Measurements from ENCODE around the gene KDM6B.
"Not testable (repeated sequence)": the region's sequence is repeated elsewhere in the genome, so short reads cannot be mapped to it uniquely, and the experiment has no call there.

Gene KDM6B, protein sequence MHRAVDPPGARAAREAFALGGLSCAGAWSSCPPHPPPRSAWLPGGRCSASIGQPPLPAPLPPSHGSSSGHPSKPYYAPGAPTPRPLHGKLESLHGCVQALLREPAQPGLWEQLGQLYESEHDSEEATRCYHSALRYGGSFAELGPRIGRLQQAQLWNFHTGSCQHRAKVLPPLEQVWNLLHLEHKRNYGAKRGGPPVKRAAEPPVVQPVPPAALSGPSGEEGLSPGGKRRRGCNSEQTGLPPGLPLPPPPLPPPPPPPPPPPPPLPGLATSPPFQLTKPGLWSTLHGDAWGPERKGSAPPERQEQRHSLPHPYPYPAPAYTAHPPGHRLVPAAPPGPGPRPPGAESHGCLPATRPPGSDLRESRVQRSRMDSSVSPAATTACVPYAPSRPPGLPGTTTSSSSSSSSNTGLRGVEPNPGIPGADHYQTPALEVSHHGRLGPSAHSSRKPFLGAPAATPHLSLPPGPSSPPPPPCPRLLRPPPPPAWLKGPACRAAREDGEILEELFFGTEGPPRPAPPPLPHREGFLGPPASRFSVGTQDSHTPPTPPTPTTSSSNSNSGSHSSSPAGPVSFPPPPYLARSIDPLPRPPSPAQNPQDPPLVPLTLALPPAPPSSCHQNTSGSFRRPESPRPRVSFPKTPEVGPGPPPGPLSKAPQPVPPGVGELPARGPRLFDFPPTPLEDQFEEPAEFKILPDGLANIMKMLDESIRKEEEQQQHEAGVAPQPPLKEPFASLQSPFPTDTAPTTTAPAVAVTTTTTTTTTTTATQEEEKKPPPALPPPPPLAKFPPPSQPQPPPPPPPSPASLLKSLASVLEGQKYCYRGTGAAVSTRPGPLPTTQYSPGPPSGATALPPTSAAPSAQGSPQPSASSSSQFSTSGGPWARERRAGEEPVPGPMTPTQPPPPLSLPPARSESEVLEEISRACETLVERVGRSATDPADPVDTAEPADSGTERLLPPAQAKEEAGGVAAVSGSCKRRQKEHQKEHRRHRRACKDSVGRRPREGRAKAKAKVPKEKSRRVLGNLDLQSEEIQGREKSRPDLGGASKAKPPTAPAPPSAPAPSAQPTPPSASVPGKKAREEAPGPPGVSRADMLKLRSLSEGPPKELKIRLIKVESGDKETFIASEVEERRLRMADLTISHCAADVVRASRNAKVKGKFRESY (N-terminal part only)

GRCh38 chr17:7833795-7834541 is at the start of gene KDM6B:
Gene KDM6B, plus strand, starts transcription at chr17:7834217. Its CDS starts 11,338 bp downstream, at chr17:7845555.
- Mint-ChIP-seq H3K9me3 (no peaks in the 10 kb centered on the region), H3K4me3 (peak within 1 kb of the TSS; percentile 89), H3K4me1 (peaks cover 37% of the 10 kb centered on the region), H3K27ac (peak within 1 kb of the TSS; percentile 90), H3K27me3 (peaks cover 2% of the 10 kb centered on the region), H3K36me3 (ENCODE audit: low read depth) (no peaks in the 10 kb centered on the region)
- peak; percentile 56 for ATAC-seq
- peak; percentile 87 for DNase-seq

DNA sequence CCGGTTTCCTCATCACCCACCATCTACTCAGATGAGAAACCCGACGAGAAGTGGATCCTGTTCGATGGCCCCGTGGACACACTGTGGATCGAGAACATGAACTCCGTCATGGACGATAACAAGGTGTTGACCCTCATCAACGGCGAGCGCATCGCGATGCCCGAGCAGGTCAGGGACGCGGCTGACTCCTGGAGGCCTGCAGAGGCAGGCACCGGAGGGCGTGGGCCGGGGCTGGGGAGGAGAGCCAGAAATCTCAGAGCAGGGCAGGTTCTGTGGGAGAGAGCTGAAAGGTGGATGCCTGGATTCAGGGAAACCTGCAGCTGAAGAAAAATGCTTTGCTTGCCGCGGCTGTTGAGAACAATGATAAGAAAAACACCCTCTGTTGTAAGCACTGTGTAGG is 47.2 kb upstream of the KDM6B start:
- Mint-ChIP-seq H3K4me1 (no peaks in the 10 kb centered on the region), H3K9me3 (no peaks in the 10 kb centered on the region), H3K27ac (no peak overlapping the region), H3K36me3 (ENCODE audit: low read depth) (no peaks in the 10 kb centered on the region), H3K27me3 (peaks cover 6% of the 10 kb centered on the region), H3K4me3 (no peak overlapping the region)
- DNase-seq (no peak), ATAC-seq (no peak)

GRCh38 chr17:7789131-7789530 is 44.9 kb upstream of the KDM6B start:
- no peaks in the 10 kb centered on the region for H3K4me1 Mint-ChIP-seq
- H3K4me3 Mint-ChIP-seq = no peak overlapping the region
- no peak for DNase-seq
- no peaks in the 10 kb centered on the region for H3K9me3 Mint-ChIP-seq
- H3K36me3 Mint-ChIP-seq (ENCODE audit: low read depth) = no peaks in the 10 kb centered on the region
- H3K27ac Mint-ChIP-seq = no peak overlapping the region
- ATAC-seq = no peak
- H3K27me3 Mint-ChIP-seq = no peaks in the 10 kb centered on the region

DNA sequence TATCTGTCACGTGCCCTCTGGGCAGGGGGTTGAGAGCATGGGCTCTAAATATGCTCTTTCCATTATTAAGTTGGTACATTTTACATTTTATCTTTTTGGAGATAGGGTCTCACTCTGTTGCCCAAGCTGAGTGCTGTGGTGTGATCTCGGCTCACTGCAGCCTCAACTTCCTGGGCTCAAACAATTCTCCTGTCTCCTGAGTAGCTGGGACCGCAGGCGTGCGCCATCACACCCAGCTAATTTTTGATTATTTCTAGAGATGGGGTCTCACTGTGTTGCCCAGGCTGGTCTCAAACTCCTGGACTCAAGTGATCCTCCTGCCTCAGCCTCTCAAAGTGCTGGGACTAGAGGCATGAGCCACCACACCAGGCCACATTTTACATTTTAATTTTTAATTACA is 43.9 kb upstream of the KDM6B start:
- Mint-ChIP-seq H3K36me3 (ENCODE audit: low read depth) (no peaks in the 10 kb centered on the region), H3K9me3 (no peaks in the 10 kb centered on the region), H3K27me3 (no peaks in the 10 kb centered on the region), H3K4me3 (no peak overlapping the region), H3K4me1 (no peaks in the 10 kb centered on the region), H3K27ac (no peak overlapping the region)
- ATAC-seq (no peak), DNase-seq (no peak)

GRCh38 chr17:7792611-7793010 is 41.4 kb upstream of the KDM6B start:
- no peaks in the 10 kb centered on the region for H3K36me3 Mint-ChIP-seq (ENCODE audit: low read depth)
- no peak overlapping the region for H3K27ac Mint-ChIP-seq

GRCh38 chr17:7794075-7794663 is 39.8 kb upstream of the KDM6B start:
- H3K27ac Mint-ChIP-seq = no peak overlapping the region
- ATAC-seq (no peak), DNase-seq (no peak)
- H3K27me3 Mint-ChIP-seq = no peaks in the 10 kb centered on the region
- H3K4me1 Mint-ChIP-seq = no peaks in the 10 kb centered on the region
- no peaks in the 10 kb centered on the region for H3K36me3 Mint-ChIP-seq (ENCODE audit: low read depth)
- H3K4me3 Mint-ChIP-seq = no peak overlapping the region
- no peaks in the 10 kb centered on the region for H3K9me3 Mint-ChIP-seq

More at GRCh38 chr17:7792611-7793010, 41.4 kb upstream of the KDM6B start:
- DNase-seq (no peak), ATAC-seq (no peak)
- no peaks in the 10 kb centered on the region for H3K9me3 Mint-ChIP-seq
- H3K4me3 Mint-ChIP-seq = no peak overlapping the region
- H3K27me3 Mint-ChIP-seq = no peaks in the 10 kb centered on the region
- H3K4me1 Mint-ChIP-seq = no peaks in the 10 kb centered on the region

- Mint-ChIP-seq H3K27me3 (no peaks in the 10 kb centered on the region), H3K4me1 (no peaks in the 10 kb centered on the region), H3K27ac (no peak overlapping the region), H3K36me3 (ENCODE audit: low read depth) (no peaks in the 10 kb centered on the region), H3K4me3 (no peak overlapping the region), H3K9me3 (no peaks in the 10 kb centered on the region)
- DNase-seq (no peak), ATAC-seq (no peak)
Observed at GRCh38 chr17:7797976-7798375, 36.0 kb upstream of the KDM6B start.

GRCh38 chr17:7798839-7799238 is 35.2 kb upstream of the KDM6B start:
- no peaks in the 10 kb centered on the region for H3K9me3 Mint-ChIP-seq
- no peak for ATAC-seq

DNA sequence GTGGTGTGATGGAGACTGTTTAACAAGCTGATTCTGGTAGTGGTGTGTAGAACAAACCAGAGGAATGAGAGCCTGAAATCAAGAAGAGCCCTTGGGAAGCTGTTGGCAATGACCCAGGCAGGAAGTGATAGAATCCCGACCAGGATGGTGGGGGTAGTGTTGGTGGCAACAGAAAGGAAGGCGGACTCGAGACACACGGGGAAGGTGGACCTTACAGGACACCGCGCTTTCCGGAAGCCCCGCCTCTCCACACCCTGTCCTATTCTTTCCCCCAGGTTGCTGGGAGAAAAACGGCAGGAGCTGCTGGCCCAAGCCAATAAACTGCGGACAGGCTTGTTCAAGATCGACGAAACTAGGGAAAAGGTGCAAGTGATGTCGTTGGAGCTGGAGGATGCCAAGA is 30.0 kb upstream of the KDM6B start:
- no peak overlapping the region for H3K4me3 Mint-ChIP-seq
- DNase-seq (no peak), ATAC-seq (no peak)
- no peak overlapping the region for H3K27ac Mint-ChIP-seq
- H3K9me3 Mint-ChIP-seq = no peaks in the 10 kb centered on the region
- H3K4me1 Mint-ChIP-seq = no peaks in the 10 kb centered on the region
- no peaks in the 10 kb centered on the region for H3K36me3 Mint-ChIP-seq (ENCODE audit: low read depth)
- peaks cover 11% of the 10 kb centered on the region for H3K27me3 Mint-ChIP-seq

More at GRCh38 chr17:7798839-7799238, 35.2 kb upstream of the KDM6B start:
- Mint-ChIP-seq H3K27ac (no peak overlapping the region), H3K27me3 (peaks cover 3% of the 10 kb centered on the region), H3K36me3 (ENCODE audit: low read depth) (no peaks in the 10 kb centered on the region), H3K4me3 (no peak overlapping the region), H3K4me1 (no peaks in the 10 kb centered on the region)
- DNase-seq = no peak

GRCh38 chr17:7806587-7806986 is 27.4 kb upstream of the KDM6B start:
- Mint-ChIP-seq H3K36me3 (ENCODE audit: low read depth) (no peaks in the 10 kb centered on the region), H3K27me3 (peaks cover 11% of the 10 kb centered on the region), H3K4me3 (no peak overlapping the region), H3K9me3 (no peaks in the 10 kb centered on the region), H3K27ac (no peak overlapping the region), H3K4me1 (no peaks in the 10 kb centered on the region)
- ATAC-seq = no peak
- DNase-seq = no peak

DNA sequence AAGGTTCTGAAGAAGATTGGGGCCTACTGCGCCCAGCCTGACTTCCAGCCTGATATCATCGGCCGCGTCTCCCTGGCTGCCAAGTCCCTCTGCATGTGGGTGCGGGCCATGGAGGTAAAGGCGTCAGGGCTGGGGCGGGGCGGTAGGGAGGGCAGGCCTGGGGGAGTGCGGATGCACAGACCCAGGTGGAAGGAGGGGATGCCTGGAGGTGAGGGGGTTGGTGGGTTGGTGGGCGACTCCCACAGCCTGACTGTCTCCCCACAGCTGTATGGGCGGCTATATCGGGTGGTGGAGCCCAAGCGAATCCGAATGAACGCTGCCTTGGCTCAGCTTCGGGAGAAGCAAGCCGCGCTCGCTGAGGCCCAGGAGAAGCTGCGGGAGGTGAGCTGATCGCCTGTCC is 26.8 kb upstream of the KDM6B start:
- H3K4me3 Mint-ChIP-seq = no peak overlapping the region
- H3K27me3 Mint-ChIP-seq = peaks cover 11% of the 10 kb centered on the region
- no peaks in the 10 kb centered on the region for H3K36me3 Mint-ChIP-seq (ENCODE audit: low read depth)
- DNase-seq (no peak), ATAC-seq (no peak)
- no peak overlapping the region for H3K27ac Mint-ChIP-seq
- H3K4me1 Mint-ChIP-seq = no peaks in the 10 kb centered on the region
- no peaks in the 10 kb centered on the region for H3K9me3 Mint-ChIP-seq

DNA sequence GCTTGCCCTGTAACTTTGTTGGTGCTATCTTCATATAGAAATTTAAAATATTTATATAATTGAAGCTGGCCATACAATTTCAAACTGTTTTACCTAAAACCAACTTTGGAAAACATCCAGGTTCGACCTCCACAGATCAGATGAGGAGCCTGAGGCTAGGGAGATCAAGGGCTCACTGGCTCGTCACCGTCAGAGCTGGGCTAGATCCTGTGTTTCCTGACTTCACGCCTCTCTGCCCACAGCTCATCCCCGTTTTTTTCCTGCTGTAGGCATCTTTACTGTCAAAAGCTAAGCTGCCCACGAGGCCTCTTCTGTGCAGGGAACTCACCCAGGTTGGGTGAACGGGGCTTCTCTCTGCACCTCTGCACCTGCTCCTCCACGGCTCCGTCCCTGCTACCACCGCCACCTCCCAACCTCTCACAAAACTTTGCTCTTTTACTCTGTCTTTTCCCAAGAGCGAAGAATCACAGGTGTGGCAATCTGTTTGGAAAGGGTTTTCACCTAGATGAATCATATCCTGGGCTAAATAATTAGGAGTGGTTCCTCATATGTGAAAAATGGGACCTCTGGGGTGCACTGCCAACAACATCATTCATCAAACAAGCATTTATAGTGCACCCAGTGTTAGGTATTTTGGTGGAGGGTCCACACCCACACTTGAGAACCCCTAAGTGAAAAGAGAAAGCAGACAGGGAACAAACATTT is 24.8 kb upstream of the KDM6B start:
- Mint-ChIP-seq H3K4me1 (no peaks in the 10 kb centered on the region), H3K36me3 (ENCODE audit: low read depth) (no peaks in the 10 kb centered on the region), H3K27me3 (peaks cover 5% of the 10 kb centered on the region), H3K27ac (no peak overlapping the region), H3K4me3 (no peak overlapping the region), H3K9me3 (no peaks in the 10 kb centered on the region)
- no peak for DNase-seq
- ATAC-seq = no peak

DNA sequence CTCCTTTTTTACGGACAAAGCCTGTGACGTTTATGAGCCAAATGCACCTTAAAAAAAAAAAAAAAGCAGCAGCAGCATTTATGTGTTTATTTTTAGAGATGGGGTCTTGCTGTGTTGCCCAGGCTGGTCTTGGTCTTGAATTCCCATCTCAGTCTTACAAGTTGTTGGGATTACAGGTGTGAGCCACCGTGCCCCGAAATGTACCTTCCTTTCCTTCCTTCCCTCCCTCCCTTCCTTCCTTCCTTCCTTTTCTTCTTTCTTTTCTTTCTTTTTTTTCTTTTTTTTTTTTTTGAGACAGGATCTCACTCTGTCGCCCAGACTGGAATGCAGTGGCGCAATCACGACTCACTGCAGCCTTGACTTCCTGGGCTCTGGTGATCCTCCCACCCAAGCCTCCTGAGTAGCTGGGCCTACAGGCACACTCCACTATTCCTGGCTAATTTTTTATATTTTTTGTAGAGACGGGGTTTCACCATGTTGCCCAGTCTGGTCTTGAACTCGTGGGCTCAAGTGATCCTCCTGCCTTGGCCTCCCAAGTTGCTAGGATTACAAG is 24.1 kb upstream of the KDM6B start:
- H3K27me3 Mint-ChIP-seq; H3K9me3 Mint-ChIP-seq; H3K4me3 Mint-ChIP-seq; H3K36me3 Mint-ChIP-seq (ENCODE audit: low read depth); H3K27ac Mint-ChIP-seq; H3K4me1 Mint-ChIP-seq; ATAC-seq; DNase-seq: not testable (repeated sequence)

Measured in activated naive CD8-positive, alpha-beta T cell treated with anti-CD3 and anti-CD28 coated beads, Interleukin-2, amount 50 U/mL, for 24 hours (primary cell).